PC-3 (cell line): ENCODE results near the gene EXD3.
"Not testable (repeated sequence)": the region's sequence is repeated elsewhere in the genome, so short reads cannot be mapped to it uniquely, and the experiment has no call there.

Experiments used
- EZH2 ChIP-seq: fragments of 300-600 bp; sonication (generic); IDR thresholded peaks from one replicate; pipeline ENCODE4 v1.6.1; 2017; ENCODE audit warnings: antibody characterized with exemption, mild to moderate bottlenecking, low read length; ENCODE audit not compliant: unreplicated experiment
- EZH2phosphoT487 ChIP-seq: fragments of 300-600 bp; sonication (generic); IDR thresholded peaks from 2 replicates; pipeline ENCODE4 v1.6.1; 2018; ENCODE audit warnings: mild to moderate bottlenecking, antibody characterized with exemption, low read length, borderline replicate concordance
- TF ChIP-seq, protein P1 (sequence below): fragments of 300-600 bp; sonication (generic); conservative IDR thresholded peaks from 2 replicates; pipeline ENCODE4 v1.5.1; 2017; ENCODE audit warnings: antibody characterized with exemption, low read depth, mild to moderate bottlenecking, low read length

DNA sequence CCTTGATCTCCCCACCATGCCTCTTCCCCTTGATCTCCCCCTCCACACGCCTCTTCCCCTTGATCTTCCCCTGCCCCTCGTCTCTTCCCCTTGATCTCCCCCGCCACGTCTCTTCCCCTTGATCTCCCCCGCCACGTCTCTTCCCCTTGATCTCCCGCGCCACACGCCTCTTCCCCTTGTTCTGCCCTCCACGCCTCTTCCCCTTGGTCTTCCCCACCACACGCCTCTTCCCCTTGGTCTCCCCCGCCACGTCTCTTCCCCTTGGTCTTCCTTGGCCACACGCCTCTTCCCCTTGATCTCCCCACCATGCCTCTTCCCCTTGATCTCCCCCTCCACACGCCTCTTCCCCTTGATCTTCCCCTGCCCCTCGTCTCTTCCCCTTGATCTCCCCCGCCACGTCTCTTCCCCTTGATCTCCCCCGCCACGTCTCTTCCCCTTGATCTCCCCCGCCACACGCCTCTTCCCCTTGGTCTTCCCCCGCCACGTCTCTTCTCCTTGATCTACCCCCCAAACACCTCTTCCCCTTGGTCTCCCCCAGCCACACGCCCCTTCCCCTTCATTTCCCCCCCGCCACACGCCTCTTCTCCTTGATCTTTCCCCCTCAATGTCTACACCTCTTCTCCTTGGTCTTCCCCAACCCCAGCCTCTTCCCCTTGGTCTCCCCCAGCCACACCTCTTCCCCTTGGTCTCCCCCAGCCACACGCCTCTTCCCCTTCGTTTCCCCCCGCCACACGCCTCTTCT, 28.5 kb upstream of the EXD3 start:
- TF ChIP-seq, protein P1, sequence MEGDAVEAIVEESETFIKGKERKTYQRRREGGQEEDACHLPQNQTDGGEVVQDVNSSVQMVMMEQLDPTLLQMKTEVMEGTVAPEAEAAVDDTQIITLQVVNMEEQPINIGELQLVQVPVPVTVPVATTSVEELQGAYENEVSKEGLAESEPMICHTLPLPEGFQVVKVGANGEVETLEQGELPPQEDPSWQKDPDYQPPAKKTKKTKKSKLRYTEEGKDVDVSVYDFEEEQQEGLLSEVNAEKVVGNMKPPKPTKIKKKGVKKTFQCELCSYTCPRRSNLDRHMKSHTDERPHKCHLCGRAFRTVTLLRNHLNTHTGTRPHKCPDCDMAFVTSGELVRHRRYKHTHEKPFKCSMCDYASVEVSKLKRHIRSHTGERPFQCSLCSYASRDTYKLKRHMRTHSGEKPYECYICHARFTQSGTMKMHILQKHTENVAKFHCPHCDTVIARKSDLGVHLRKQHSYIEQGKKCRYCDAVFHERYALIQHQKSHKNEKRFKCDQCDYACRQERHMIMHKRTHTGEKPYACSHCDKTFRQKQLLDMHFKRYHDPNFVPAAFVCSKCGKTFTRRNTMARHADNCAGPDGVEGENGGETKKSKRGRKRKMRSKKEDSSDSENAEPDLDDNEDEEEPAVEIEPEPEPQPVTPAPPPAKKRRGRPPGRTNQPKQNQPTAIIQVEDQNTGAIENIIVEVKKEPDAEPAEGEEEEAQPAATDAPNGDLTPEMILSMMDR: not testable (repeated sequence)
- not testable (repeated sequence) for TF ChIP-seq EZH2phosphoT487, EZH2
